GM21529 (cell line): ENCODE measurements around the gene SLC26A11.

Experiments used
- ATAC-seq: cut with Tn5 transposase; IDR thresholded peaks from one replicate; pipeline ENCODE4 v1.9.1; 2021; ENCODE audit not compliant: unreplicated experiment

Gene SLC26A11

GRCh38 chr17:80277751-80278671 is 57.8 kb downstream of the SLC26A11 start:
- no peak for ATAC-seq

- ATAC-seq: no peak
Observed at GRCh38 chr17:80279895-80280294, 59.7 kb downstream of the SLC26A11 start.

- ATAC-seq: no peak
Observed at GRCh38 chr17:80281516-80281915, 61.3 kb downstream of the SLC26A11 start.

GRCh38 chr17:80283116-80283852 is 63.1 kb downstream of the SLC26A11 start:
- no peak for ATAC-seq

- ATAC-seq: no peak
Observed at GRCh38 chr17:80284631-80285030, 64.4 kb downstream of the SLC26A11 start.

GRCh38 chr17:80285237-80285920 is 65.2 kb downstream of the SLC26A11 start:
- no peak for ATAC-seq

- no peak for ATAC-seq
Observed at GRCh38 chr17:80286638-80286960, 66.4 kb downstream of the SLC26A11 start.

- no peak for ATAC-seq
Observed at GRCh38 chr17:80287038-80287437, 66.8 kb downstream of the SLC26A11 start.

GRCh38 chr17:80287806-80288567 is 67.8 kb downstream of the SLC26A11 start:
- no peak for ATAC-seq

- no peak for ATAC-seq
Observed at GRCh38 chr17:80289616-80290015, 69.4 kb downstream of the SLC26A11 start.

GRCh38 chr17:80290156-80290555 is 69.9 kb downstream of the SLC26A11 start:
- ATAC-seq: no peak

GRCh38 chr17:80291260-80291659 is 71.0 kb downstream of the SLC26A11 start:
- no peak for ATAC-seq

- no peak for ATAC-seq
Observed at GRCh38 chr17:80291691-80292487, 71.7 kb downstream of the SLC26A11 start.

GRCh38 chr17:80292521-80292971 is 72.3 kb downstream of the SLC26A11 start:
- ATAC-seq: no peak

GRCh38 chr17:80294210-80294609 is 74.0 kb downstream of the SLC26A11 start:
- ATAC-seq: no peak

- no peak for ATAC-seq
Observed at GRCh38 chr17:80294653-80295052, 74.4 kb downstream of the SLC26A11 start.

GRCh38 chr17:80295146-80295545 is 74.9 kb downstream of the SLC26A11 start:
- ATAC-seq: no peak

GRCh38 chr17:80295559-80295958 is 75.3 kb downstream of the SLC26A11 start:
- no peak for ATAC-seq

GRCh38 chr17:80296221-80296620 is 76.0 kb downstream of the SLC26A11 start:
- no peak for ATAC-seq

- no peak for ATAC-seq
Observed at GRCh38 chr17:80297996-80298560, 77.9 kb downstream of the SLC26A11 start.
